ENCODE results near the gene AADACL4.

The AADACL4 gene

GRCh38 chr1:12610305-12610935 is 33.5 kb upstream of the AADACL4 start:
- peaks cover 44% of the 10 kb centered on the region for H3K36me3 ChIP-seq (ENCODE audit: insufficient read depth, low read length)
- DNase-seq (no peak), ATAC-seq (ENCODE audit: insufficient read depth, low read depth) (no peak)
- H3K27me3 ChIP-seq (ENCODE audit: insufficient read depth, low read length, poor library complexity): no peaks in the 10 kb centered on the region
- TF ChIP-seq EZH2 (IDR thresholded peaks at IDR 0.05; ENCODE audit: borderline replicate concordance, low read depth, low read length, severe bottlenecking) (no peak), CTCF (IDR thresholded peaks at IDR 0.05; ENCODE audit: borderline replicate concordance, extremely low read depth, low read length, poor library complexity, severe bottlenecking) (no peak)
- no peak overlapping the region for H3K4me2 ChIP-seq (ENCODE audit: insufficient read depth, low read length)
- peaks cover 23% of the 10 kb centered on the region for H4K20me1 ChIP-seq (ENCODE audit: insufficient read depth, low read length)
- H3K9me3 ChIP-seq (ENCODE audit: insufficient read depth, low read length, severe bottlenecking): no peaks in the 10 kb centered on the region
- H3K79me2 ChIP-seq (ENCODE audit: insufficient read depth, low read length): peaks cover 81% of the 10 kb centered on the region
- no peak overlapping the region for H2AFZ ChIP-seq (ENCODE audit: low read depth, low read length)
- no peak overlapping the region for H3K4me3 ChIP-seq (ENCODE audit: low read depth in 1 of 2, low read length in 2 of 2)
- no peak overlapping the region for H3K9ac ChIP-seq (ENCODE audit: low read depth, low read length)
- H3K4me1 ChIP-seq (ENCODE audit: insufficient read depth, low read length): peaks cover 24% of the 10 kb centered on the region
- no peak overlapping the region for H3K27ac ChIP-seq (ENCODE audit: low read length)

- H3K9ac ChIP-seq (ENCODE audit: low read depth, low read length): no peak overlapping the region
- peaks cover 82% of the 10 kb centered on the region for H3K79me2 ChIP-seq (ENCODE audit: insufficient read depth, low read length)
- ATAC-seq (ENCODE audit: insufficient read depth, low read depth) (no peak), DNase-seq (no peak)
- H3K27me3 ChIP-seq (ENCODE audit: insufficient read depth, low read length, poor library complexity): no peaks in the 10 kb centered on the region
- H3K4me2 ChIP-seq (ENCODE audit: insufficient read depth, low read length): no peak overlapping the region
- no peaks in the 10 kb centered on the region for H3K9me3 ChIP-seq (ENCODE audit: insufficient read depth, low read length, severe bottlenecking)
- H4K20me1 ChIP-seq (ENCODE audit: insufficient read depth, low read length): peaks cover 26% of the 10 kb centered on the region
- peaks cover 43% of the 10 kb centered on the region for H3K36me3 ChIP-seq (ENCODE audit: insufficient read depth, low read length)
- no peak for TF ChIP-seq EZH2 (IDR thresholded peaks at IDR 0.05; ENCODE audit: borderline replicate concordance, low read depth, low read length, severe bottlenecking)
- no peak for TF ChIP-seq CTCF (IDR thresholded peaks at IDR 0.05; ENCODE audit: borderline replicate concordance, extremely low read depth, low read length, poor library complexity, severe bottlenecking)
- H3K27ac ChIP-seq (ENCODE audit: low read length): no peak overlapping the region
- H3K4me3 ChIP-seq (ENCODE audit: low read depth in 1 of 2, low read length in 2 of 2): no peak overlapping the region
- peaks cover 29% of the 10 kb centered on the region for H3K4me1 ChIP-seq (ENCODE audit: insufficient read depth, low read length)
- no peak overlapping the region for H2AFZ ChIP-seq (ENCODE audit: low read depth, low read length)
Observed at GRCh38 chr1:12610941-12611340, 32.9 kb upstream of the AADACL4 start.

GRCh38 chr1:12613180-12613579 is 30.7 kb upstream of the AADACL4 start:
- no peak for ATAC-seq (ENCODE audit: insufficient read depth, low read depth)
- H3K9ac ChIP-seq (ENCODE audit: low read depth, low read length): no peak overlapping the region
- no peak overlapping the region for H3K4me3 ChIP-seq (ENCODE audit: low read depth in 1 of 2, low read length in 2 of 2)
- H3K4me1 ChIP-seq (ENCODE audit: insufficient read depth, low read length): peaks cover 41% of the 10 kb centered on the region
- H4K20me1 ChIP-seq (ENCODE audit: insufficient read depth, low read length): peaks cover 28% of the 10 kb centered on the region
- peaks cover 43% of the 10 kb centered on the region for H3K36me3 ChIP-seq (ENCODE audit: insufficient read depth, low read length)
- peaks cover 88% of the 10 kb centered on the region for H3K79me2 ChIP-seq (ENCODE audit: insufficient read depth, low read length)
- H3K27ac ChIP-seq (ENCODE audit: low read length): no peak overlapping the region
- no peaks in the 10 kb centered on the region for H3K9me3 ChIP-seq (ENCODE audit: insufficient read depth, low read length, severe bottlenecking)
- no peak for DNase-seq
- no peak overlapping the region for H2AFZ ChIP-seq (ENCODE audit: low read depth, low read length)
- H3K27me3 ChIP-seq (ENCODE audit: insufficient read depth, low read length, poor library complexity): peaks cover 5% of the 10 kb centered on the region
- TF ChIP-seq EZH2 (IDR thresholded peaks at IDR 0.05; ENCODE audit: borderline replicate concordance, low read depth, low read length, severe bottlenecking): no peak
- TF ChIP-seq CTCF (IDR thresholded peaks at IDR 0.05; ENCODE audit: borderline replicate concordance, extremely low read depth, low read length, poor library complexity, severe bottlenecking): no peak
- no peak overlapping the region for H3K4me2 ChIP-seq (ENCODE audit: insufficient read depth, low read length)
